GM19455 (cell line): Measurements from ENCODE around the gene PI4KB.

ENCODE experiments used
- ATAC-seq: cut with Tn5 transposase; IDR thresholded peaks from one replicate; pipeline ENCODE4 v1.9.1; 2021; ENCODE audit not compliant: unreplicated experiment

The PI4KB gene

DNA sequence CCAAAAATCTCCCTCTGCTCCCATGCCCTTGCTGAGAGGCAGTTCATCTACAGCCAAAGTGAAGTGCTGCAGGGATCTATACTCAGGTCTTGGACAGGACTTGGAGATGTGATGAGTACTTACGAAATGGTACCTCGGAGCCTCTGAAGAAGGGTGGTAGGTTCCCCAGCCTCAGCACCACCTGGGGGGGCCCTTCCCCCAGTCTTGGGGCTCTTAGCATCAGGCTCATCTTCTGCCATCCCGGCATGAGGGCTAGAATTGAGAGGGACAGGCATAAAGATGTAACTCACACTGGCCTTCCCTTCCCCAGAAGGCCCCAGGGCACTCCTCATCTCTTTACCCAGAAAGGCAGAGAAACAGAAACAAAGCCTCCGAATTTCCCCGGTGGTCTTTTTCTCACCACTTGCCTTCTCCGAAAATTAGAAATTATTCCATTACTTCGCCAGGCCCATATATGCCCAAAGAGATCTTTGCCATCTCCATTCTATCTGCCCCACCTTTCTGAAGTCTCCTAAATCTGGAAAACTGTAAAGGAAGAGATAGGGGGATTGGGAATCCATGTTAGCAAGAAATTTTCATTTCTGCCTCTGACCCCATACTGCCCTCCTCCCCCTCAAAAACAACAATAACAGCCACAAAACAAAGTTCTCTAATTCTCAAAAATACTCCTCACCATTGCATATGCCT is 19.0 kb upstream of the PI4KB start:
- ATAC-seq: no peak

DNA sequence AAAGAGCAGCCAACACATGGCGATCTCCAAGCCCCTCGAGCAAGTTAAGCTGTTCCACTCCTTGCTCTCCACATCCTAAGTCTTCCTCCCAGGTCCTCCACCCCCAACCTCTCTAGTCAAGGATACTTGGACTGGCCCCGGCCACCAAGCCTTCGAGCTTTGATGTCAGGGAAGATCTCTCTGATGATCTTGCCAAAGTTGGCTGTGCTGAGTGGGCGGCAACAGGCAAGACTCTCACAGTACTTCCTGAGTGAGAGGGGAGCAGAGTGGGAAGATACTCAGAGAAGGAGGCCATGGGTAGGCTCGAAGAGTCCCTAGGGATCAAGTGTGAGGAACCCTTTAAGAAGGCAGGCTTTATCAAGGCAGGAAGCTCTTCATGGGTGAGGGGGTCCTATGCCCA is 17.1 kb upstream of the PI4KB start:
- ATAC-seq: no peak

DNA sequence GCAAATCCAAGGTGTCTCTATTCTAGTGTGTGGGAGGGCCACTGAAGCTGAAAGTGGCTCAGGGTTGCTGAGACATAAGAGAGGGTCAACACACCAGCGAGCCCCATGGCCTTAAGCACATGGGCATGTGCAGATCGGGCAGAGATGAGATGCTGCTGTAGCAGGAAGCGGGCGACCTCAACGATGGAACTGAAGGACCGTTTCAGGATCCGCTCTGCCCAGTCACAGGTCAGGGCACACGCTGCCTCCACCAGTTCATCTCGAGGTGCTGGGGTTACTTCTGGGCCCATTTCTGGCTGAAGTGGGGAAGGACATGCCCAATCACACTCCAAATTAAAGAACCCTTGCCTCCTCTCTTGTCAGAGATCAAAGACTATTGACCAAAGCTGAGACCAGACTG is 16.4 kb upstream of the PI4KB start:
- no peak for ATAC-seq

DNA sequence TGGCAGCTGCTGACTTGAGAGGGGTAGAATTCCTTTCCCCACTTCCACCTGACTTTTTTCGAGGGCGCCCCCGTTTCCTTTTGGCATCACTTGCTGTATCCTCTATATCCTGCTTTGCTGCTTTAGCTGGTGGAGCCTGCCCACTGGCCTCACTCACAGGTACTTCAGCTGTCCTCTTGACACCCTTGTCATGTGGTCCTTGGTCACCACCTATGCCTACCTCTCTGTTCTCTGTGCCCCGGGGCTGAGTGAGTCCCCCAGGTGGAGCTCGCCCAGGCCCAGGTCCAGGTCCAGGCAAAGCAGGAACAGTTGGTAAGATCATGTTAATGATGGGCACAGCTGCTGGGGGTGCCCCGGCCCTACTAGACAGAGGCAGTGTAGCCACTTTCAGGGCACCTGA is 15.4 kb upstream of the PI4KB start:
- no peak for ATAC-seq

DNA sequence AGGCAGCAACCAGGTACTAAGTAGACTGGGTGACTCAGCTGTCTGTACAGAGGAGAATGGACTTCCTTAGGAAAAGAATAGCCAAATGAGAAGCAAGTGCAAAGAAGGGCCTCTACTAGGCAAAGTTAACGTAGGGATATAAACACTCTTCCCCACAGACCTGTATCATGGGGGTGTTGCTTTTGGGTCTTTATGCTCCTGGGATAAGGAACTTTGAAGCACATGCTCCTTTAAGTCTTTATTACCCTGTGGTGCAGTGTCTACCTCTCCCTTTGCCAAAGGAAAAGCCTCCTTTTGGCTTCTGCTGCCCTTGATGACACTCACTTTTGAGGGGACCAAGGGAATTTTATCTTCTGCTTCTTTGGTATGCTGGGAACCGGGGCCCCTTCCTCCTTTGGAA is 14.8 kb upstream of the PI4KB start:
- ATAC-seq: no peak

DNA sequence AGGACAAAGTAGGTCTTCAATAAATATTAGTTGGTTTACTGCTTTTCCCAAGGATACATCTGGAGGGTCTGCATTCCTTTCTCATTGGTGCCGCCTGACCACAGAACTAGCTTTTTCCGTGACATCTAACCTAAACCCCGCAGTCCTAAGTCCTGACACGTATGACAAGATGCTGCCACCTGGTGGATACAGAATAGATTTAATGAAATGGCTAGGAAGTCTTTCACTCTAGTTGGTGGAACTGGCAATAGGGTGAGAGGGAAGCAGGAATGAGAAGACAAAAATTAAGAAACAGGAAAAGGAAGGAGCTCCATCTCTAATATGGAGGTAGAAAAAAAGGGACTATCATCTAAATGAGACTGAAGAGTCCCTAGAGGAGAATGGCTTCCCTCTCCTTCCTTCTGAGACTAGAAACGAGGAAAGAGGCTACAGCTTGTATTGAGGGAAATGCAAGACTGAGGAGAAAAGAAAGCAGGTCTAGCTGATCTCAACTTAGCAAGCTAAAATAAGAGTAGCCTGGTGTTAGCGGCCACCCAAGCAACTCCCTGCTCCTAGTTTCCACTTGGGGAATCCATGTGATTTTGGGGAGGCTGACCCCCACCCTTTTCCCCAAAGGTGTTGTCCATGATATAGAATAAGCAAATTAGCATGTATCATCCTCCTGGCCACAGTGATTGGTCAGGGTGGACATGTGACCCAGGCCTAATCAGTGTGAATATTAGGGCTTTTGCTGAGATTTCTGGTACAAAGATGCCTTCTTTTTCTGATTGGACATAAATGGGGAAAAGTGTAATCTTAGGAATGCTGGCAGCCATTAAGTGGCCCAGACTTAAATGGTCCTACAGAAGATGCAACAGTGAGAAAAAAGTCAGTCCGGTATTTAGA is 13.9 kb upstream of the PI4KB start:
- ATAC-seq: no peak

DNA sequence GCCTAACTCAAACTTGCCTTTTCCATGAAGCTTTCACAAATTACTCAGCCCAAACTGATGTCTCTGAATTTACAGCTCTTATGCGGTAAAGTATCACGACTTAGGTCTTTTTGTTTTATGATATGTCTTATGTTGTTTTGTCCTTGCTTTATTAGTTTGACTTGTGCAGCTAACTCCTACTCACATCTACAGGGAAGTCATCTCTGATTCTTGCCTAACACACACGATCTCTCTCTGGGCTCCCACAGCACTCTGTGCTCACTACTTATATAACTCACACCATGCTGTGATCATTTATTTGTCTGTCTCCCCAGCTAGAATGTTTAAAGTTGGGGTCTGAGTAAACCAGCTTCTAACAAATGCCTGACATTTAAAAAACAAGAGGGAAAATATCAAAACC is 9.3 kb upstream of the PI4KB start:
- no peak for ATAC-seq

DNA sequence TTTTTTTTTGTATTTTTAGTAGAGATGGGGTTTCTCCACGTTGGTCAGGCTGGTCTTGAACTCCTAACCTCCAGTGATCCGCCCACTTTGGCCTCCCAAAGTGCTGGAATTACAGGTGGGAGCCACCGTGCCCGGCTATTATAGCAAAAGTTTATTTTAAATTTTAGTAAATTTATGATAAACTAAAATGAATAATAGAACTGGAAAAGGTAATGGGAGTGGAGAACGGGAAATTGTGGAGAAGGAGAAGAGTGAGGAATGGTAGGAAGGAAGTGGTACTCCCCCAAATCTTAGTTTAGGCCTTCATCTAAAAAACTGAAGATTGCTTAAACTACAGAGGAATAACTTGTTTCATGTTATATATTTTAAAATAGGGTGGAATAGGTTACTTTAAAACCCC is 7.6 kb upstream of the PI4KB start:
- ATAC-seq: no peak

DNA sequence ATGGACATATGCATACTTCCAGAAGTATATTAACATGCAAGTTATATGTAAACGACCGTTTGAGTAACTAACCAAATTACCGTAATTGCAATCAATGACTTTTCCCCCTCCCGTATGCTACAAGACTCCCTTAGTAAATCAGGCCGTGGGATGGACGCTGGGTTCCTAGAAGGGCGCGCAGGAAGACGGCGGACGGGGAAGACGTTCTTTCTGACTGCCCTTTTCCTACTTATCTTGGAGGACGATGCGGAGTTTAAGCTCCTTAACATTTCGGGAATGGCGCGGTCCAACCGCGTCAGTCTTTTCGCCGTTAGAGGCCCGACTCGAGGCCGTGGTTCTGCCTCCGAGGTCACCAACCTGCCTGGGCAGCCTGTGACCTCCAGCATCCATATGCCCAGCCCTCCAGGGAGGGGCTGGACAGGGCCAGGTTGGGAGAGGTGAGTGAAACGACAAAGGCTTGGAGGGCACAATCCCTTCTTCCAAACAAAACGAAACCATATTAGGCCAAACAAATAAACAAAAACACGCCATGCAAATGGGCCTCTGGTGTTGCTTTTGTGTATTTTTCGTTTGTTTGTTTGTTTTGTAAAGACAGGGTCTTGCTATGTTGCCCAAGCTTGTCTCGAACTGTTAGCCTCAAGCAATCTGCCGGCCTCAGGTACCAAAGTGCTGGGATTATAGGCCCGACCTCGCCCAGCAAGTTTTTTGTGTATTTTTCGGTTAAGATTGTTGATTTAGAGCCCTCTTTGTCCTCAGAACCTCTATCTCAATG is 873 bp upstream of the PI4KB start:
- peak; percentile 13 for ATAC-seq

DNA sequence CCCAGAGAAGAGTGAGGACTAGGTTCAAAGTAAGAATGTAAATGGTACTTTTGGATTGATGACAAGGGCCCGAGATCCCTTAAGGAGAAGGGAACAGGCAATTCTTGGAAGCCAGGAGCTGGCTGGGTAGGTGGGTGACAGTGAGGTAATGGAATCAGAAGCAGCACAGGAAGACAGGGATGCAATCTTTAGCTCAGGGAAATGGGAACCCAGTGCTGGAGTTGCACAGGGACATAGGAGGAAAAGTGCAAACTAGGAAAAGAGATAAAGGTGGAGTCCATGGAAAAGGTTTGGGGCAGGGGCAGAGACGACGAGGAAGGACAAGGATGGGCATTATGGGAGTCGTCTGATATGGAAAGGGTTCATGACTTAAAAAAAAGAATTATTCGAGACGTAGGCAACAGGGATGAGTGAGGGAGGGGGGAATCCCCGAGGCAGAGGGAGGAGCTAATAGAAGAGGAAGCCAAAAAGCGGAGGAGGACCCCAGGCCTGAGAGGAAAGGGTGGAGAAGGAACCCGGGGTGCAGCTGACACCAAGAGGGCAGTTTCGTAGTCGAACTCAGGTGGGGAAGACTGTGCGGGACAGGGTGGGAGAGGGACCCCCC is 495 bp downstream of the PI4KB start:
- peak; percentile 40 for ATAC-seq

DNA sequence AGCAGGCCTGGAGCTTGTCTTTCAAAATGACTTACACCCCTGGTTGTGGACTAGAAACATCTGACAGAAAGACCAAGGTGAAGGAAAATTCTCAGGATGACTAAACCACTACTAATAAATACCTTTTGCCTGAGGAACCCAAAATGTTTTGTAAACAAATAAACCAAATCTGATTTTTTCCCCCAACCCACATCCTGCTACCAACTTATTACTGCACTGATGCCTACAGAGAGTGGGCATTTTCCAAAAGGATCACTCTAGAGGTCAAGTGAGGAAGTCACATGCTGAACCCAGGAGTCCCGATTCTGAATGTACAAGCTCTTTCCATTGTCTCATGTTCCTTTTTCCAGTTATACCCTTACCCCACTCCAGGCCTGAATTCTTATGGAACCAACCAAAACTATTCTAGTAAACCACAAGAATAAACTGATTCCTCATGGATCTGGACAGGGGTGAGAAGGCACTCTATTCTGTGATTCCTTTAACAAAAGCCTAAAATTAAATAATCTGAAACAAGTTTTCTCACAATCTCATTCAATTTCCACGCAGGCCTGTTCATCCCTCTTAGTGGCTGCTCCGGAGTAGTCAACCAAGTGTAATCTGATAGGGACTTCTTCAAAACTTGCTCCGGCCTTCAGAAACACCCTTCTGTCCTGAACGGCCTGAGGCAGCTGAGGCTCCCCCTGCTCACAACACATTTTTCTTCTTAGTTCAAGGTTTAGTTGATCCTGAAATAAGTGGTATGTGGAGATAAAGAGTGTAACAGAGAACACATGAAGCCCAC is 1.4 kb downstream of the PI4KB start:
- no peak for ATAC-seq

DNA sequence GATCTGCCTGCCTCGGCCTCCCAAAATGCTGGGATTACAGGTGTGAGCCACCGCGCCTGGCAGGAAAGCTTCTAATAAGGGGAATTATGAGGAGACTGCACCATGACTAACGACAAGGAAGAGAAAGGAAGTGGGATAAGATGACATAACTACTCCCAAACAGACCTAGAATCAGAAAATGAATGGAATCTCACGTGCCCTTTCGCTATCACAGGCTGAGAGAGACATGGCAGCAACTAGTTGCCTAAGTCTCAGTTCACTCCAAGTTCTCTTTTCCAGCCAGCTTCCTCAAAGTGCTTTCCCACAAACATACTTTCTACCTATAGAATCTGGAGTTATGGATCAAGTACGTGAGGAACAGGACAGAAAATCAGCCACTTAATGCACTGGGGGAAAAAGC is 2.0 kb downstream of the PI4KB start:
- no peak for ATAC-seq

DNA sequence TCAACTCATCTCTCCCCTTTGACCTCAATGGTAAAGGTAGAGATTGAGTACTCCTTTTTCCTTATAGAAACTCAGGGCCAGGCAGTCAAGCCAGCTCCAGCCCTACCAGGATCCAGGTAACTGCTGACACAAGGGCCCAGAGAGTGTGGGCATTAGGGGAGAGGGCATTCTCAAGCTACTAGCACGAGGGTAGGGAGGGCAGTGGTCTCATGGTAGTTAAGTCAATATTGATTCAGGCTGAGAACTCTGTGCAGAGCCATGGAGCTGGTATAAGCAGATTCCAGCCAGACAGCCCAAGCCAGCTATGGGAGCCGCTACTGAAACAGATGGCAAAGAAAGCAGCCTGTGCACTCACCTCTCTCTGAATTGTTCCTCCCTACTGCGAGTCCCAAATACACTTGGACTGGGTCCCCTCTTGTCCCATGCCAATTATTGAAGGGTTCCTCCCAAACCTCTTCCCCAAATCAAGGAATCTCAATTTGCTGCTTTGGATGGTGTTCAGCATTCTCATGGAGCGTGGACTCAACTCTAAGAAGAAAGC is 2.8 kb downstream of the PI4KB start:
- no peak for ATAC-seq

DNA sequence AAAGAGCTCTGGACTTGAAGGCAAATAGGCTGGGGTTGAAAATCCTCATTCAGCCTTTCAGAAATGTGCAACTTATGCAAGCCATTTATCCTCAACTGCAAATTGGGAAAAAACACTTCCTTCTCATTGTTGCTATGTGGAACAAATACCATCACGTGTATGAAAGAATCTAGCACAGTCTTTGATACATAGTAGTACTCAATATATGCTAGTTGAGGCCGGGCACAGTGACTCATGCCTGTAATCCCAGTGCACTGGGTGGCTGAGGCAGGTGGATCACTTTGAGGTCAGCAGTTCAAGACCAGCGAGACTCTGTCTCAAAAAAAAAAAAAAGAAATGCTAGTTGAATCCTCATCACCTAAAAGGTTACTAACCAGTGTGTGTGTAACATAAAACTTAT is 8.2 kb downstream of the PI4KB start:
- ATAC-seq: no peak

DNA sequence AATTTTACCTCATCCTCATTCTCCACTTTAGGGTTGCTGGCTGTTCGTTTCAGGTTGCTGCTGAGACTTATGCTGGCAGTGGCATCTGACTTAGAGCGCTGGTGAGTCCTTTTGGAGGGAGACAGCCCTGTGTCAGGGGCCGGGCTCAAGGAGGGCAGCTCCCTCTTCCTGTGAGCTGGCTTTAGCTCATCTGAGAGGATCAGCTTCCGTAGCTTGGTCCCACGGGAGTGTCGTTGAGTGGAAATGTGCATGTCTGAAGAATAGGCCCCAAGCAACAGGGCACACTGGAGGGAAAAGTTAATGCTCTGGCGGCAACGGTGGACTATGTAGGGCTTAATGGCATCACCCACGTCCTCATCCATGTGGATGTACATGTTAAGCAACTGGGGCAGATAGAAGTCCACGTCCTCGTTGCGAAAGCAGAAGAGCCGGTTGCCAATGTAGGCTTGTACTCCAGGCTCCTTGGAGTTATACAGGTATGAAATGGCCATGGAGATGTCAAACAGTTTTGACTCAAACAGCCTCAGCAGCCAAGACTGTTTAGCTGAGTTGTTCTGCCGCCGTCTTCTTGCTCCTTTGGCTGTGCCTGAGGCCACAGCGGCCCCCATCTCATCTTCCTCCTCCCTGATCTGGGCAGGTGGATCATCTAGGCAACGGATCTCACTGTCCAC is 11.5 kb downstream of the PI4KB start:
- no peak for ATAC-seq

DNA sequence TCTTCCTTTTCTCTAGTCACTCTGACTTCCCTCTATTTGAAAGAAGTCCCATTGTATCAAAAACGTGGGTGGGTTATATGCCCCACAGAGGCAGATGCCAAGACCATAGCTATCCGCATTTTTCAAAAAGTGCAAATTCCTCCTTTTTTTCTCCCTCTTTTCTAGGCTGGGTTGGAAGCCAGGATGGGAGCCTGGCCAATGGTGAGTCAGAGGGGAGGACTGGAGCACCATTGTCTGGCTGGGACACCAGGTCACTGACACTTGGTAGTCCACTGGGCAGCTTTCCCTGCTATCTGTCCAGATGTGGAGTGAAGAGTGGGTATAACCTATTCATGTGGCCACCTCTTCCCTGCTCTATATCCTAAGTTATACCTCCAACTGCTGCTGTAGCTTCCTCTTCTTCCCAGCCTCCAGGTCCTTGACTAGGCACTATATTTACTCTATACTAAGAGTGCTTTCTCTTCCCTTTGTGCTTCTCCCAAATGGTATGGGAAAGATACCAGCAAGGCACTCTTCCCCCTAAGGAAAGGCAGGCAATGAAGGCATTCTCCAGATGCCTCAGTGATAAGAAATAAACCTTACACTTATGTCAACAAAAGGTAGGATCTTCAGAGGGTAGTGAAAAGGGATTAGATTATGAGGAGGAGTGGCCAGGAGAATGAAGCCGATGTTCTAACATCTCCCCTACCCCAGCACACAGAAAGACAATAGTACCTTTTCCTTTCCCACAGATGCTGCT is 12.9 kb downstream of the PI4KB start:
- no peak for ATAC-seq

DNA sequence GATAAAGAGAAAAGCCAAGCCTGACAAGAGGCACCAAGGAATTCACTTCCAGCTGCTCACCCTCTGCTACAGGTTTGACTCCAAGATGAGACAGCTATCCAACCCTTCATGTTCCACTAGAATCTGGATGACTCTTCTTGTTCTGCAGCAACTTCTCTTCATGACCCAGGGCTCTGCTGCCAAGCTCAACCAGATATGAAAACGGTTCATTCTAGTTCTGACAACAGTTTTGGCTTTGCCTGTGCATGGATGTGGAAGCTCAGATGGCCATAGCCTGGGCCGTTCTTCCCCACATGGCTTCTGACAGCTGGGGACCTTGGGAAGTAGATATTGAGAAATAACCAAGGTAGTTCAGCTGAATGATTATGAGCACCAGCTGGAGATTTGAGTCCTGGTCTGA is 13.7 kb downstream of the PI4KB start:
- ATAC-seq: no peak

DNA sequence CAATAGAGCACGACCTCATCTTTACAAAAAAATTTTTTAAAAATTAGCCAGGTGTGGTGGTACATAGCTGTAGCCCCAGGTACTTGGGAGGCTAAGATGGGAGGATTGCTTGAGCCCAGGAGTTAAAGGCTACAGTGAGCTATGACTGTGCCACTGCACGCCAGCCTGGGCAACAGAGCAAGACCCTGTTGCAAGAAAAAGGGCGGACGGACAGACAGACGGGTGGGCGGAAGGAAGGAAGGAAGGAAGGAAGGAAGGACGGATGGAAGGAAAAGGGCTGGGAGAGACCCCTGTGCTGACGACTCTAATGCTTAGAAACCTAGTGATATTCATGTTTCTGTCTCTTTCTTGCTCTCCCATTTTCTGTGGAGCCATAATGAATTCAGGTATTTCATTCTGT is 14.4 kb downstream of the PI4KB start:
- ATAC-seq: no peak

DNA sequence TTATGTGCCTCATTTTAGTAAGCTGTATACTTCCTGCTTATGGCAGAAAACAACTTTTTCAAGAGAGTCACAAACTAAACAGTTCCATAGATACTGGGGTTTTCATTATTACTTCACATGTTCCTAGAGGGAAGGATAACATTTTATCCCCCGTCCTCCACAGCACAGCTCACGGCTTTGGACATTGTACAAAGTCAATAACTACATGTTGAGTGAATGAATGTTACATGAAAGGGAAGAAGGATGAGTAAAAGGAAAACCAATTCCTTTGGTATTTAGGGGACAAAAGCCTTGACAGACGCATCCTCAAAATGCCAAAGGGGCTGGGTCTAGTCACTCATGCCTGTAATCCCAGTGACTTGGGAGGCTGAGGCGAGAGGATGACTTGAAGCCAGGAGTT is 14.8 kb downstream of the PI4KB start:
- ATAC-seq: no peak
